Activated T-helper 9 cell treated with anti-CD3 and anti-CD28 coated beads, Interleukin-2, amount 50 U/mL, for 16 hours (primary cell): ENCODE measurements around the gene TDRD10.

Source experiments
- DNase-seq: peaks from one replicate; pipeline ENCODE4 v3.0.0-alpha.2; 2020; ENCODE audit warnings: low read depth

The TDRD10 gene

GRCh38 chr1:154553056-154554030 lies 51.3 kb downstream of the TDRD10 start:
- DNase-seq: no peak

- DNase-seq: no peak
Observed at GRCh38 chr1:154556422-154556821, 54.4 kb downstream of the TDRD10 start.

GRCh38 chr1:154557248-154557938 lies 55.4 kb downstream of the TDRD10 start:
- no peak for DNase-seq

GRCh38 chr1:154557939-154558719 lies 56.1 kb downstream of the TDRD10 start, which contains the start of gene UBE2Q1:
Gene UBE2Q1, minus strand, starts transcription at chr1:154558662. Its CDS starts 109 bp downstream, at chr1:154558553.
- DNase-seq: peak; percentile 20

- peak; percentile 99 for DNase-seq
Observed at GRCh38 chr1:154558720-154559465, 56.9 kb downstream of the TDRD10 start.

- DNase-seq: peak; percentile 64
Observed at GRCh38 chr1:154559466-154560044, 57.5 kb downstream of the TDRD10 start.

GRCh38 chr1:154565876-154566275 lies 63.9 kb downstream of the TDRD10 start:
- DNase-seq: no peak

- peak; percentile 52 for DNase-seq
Observed at GRCh38 chr1:154567386-154568156, 65.6 kb downstream of the TDRD10 start, which contains the start of gene CHRNB2. Gene CHRNB2, plus strand, starts transcription at chr1:154567778. Its CDS starts 267 bp downstream, at chr1:154568045.

GRCh38 chr1:154568157-154568815 lies 66.3 kb downstream of the TDRD10 start:
- DNase-seq: no peak

GRCh38 chr1:154571244-154571963 lies 69.4 kb downstream of the TDRD10 start:
- DNase-seq: no peak

GRCh38 chr1:154571964-154572288 lies 69.9 kb downstream of the TDRD10 start:
- no peak for DNase-seq

- DNase-seq: no peak
Observed at GRCh38 chr1:154572468-154573167, 70.6 kb downstream of the TDRD10 start.

GRCh38 chr1:154573168-154573510 lies 71.1 kb downstream of the TDRD10 start:
- no peak for DNase-seq

GRCh38 chr1:154574716-154575115 lies 72.7 kb downstream of the TDRD10 start:
- no peak for DNase-seq

GRCh38 chr1:154575147-154575927 lies 73.3 kb downstream of the TDRD10 start:
- no peak for DNase-seq

- no peak for DNase-seq
Observed at GRCh38 chr1:154575951-154576566, 74.0 kb downstream of the TDRD10 start.

GRCh38 chr1:154577346-154578057 lies 75.5 kb downstream of the TDRD10 start:
- no peak for DNase-seq
